NCI-H774 (cell line): ENCODE data around the gene NAT14.
A peak's percentile ranks its signal among the peaks of the same experiment; 100 is the strongest.
"Not testable (repeated sequence)": the region's sequence is repeated elsewhere in the genome, so short reads cannot be mapped to it uniquely, and the experiment has no call there.

Experiments
- DNase-seq: peaks from one replicate; lab custom pipeline; 2025; lab: John Stamatoyannopoulos, UW

The NAT14 gene

DNA sequence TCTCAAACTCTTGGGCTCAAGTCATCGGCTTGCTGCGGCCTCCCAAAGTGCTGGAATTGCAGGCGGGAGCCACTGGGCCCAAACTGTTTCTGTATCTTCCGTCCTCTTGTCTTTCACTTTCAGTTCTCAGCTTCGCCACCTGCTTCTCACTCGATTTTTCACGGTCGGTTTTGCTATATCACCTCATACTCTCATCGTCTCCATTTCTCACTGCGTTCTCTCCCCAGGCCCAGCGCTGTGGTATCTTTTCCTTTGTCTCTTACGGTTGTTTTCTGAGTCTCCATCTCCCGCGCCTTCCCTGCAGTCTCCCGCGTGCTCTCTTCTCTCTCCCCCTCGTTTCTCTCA, 18.1 kb downstream of the NAT14 start:
- DNase-seq, result no peak

DNA sequence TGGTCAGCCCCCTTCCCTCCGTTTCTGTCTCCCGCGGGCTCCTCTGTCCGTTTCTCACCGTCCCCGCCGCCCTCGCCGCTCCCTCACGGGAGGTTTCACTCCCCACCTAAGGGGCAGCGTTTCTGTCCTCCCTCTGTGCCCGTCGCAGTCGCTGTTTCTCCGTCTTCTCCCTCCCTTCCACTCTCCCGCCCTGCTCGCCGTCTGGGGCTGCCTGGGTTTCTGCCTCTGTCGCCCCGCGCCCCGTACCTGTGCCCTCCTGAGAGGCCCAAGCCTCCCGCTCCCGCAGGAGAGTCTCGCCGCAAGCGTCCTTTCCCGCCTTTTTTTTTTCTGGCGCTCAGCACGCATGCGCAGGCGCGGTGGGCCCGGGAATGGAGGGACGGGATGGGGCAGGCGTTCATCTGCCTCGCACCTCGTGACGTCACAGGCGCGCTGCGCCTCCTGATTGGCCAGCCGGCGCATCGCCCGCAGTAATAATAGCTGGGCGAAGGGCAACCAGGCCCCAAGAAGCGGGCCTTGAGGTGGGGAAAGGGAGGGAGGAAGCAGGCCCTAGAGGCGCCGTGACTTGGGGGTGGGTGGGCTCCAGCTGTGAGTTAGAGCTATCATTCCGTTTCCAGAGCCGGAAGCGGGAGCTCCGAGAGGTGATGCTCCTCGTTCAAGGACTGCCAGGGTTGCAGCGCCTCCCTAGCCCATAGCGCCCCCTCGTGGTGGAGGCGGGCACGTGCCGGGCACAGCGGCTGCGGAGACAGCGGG, 18.7 kb downstream of the NAT14 start:
- peak; percentile 92 for DNase-seq

- no peak for DNase-seq
Observed at GRCh38 chr19:55504252-55504603, 19.2 kb downstream of the NAT14 start.

DNA sequence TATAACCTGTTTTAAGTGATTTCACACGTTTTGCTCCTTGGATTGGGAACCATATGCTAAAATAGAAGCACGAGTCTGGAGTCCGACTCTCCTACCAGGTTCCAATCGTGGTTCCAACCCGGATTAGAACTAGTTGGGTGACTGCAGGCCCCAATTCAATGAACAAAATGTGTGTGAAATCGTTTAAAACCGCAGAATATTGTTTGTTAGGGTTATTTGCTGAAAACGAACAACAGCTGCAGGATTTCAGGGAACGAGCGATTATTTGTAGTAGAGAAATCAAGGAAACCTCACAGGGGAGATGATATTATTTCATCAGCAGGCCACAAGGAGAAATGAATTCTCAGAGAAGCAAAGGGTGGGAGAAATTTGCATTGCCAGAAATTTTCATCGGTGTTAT, 20.0 kb downstream of the NAT14 start:
- no peak for DNase-seq

DNA sequence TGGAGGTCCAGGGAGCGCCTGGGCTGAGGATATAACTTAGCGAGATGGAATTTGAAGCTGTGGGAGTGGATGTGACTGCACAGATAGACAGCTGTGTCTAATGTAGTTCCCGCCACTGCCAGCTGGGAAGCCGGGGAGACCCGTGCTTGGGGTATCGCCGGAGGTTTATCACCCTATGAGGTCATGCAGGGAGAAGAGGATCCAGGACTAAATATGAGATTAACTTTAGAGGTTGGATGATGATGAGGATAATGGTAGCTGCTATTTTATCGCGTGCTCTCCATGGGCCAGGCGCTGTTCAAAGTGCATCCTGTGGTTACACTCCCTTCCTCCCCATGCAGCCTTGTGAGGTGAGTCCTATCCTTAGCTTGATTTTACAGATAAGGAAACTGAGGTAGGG, 23.1 kb downstream of the NAT14 start:
- DNase-seq, result no peak

GRCh38 chr19:55516878-55517620, 32.1 kb downstream of the NAT14 start:
- DNase-seq, result peak; percentile 90

DNA sequence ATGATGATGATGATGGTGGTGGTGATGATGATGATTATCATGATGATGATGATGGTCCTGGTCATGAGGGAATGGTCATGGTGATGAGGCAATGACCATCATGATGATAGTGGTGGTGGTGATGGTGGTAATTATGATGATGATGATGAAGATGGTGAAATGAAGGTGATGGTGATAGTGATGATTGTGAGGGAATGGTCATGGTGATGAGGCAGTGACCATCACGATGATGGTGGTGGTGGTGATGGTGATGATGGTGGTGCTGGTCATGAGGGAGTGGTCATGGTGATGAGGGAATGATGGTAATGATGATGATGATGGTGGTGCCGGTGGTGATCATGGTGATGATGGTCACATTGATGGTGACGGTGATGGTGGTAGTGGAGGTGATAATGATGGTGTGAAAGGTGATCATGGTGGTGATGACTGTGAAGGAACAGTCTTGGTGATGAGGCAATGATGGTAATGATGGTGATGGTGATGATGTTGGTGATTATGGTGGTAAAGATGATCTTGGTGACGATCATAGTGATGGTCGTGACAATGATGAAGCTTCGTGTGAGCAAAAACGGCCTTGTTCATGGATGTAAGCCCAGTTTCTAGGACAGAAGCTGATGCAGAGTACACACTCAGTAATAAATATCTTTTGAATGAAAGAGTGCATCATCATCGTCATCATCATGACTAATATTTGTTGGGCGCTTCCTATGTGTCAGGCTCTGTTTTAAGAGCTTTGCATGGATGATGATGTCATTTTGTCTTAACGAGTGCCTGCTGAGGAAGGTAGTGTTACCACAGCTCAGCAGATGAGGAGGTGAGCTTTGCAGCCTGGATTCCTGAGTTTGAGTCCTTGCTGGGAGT, 34.7 kb downstream of the NAT14 start:
- no peak for DNase-seq

- DNase-seq, result no peak
Observed at GRCh38 chr19:55520691-55521292, 35.8 kb downstream of the NAT14 start.

DNA sequence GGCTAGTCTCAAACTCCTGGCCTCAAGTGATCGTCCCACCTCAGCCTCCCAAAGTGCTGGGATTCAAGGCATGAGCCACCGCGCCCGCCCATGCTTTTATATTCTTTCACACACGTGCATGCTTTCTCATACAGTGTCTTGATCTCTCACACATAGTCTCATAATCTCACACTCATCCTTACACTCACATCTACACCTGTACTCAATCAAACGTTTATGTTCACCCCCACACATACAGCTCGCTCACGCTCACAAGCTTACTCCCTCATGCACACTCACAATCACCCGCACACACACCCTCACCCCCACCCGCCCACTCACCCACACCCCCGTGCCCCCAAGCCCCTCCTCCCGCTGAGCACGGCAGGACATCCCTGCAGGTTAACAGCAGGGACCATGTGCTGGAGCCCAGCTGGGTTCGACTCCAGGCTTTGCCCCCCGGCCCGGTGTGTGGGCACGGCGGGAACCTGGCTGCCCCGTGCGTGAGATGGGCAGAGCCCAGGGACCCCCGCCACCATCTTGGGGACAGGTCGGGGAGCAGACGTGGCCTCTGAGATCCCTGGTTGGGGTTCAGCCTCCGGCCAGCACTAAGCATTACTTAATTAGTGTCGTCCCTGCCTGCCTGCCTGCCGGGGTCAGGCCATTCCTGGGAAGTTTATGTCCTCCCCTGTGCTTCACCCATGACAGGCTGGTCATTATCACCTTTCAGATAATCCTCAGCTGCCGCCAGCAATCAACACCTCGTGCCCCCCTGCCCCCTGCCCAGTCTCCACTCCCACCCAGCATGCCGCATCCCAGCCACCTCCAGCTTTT, 40.5 kb downstream of the NAT14 start:
- DNase-seq, result no peak

DNA sequence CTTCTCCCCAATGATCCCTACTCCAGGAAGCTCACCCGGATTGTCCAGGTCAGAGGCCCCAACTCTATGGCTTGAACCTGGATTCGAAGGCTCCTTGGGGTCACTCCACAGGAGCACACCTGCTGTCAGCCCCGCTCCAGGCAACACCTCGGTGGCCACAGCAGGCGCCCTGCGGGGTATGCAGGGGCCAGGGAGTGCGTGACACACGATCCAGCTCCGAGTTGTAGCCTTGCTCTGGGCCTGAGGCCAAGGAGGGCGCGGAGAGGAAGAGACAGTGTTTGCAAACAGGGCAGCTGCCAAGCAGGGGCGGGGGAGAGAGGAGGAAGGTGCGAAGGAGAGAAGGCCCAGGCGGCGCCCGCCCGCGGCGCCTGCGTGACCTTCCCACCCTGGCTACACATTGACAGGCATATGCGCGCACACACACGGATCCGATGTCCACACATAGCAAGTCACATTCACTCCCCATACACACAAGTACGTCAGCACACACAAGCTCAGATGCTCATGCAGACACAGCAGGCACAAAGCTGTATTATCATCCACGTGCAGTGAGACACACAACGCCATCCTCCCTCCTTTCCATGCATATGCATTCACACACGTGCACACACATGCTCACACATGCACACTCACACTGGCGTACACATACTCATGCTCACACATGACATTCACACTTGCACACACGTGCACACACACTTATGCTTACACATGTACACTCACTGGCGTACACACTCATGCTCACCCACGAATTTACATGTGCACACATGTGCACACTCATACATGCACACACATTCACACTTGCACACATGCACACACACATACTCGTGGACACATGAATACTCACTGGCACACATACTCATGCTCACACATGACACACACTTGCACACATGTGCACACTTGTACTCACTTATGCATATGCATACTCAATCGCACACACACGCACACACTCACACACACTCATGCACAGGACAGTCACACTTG, 41.5 kb downstream of the NAT14 start:
- DNase-seq, result peak; percentile 77

- no peak for DNase-seq
Observed at GRCh38 chr19:55527197-55528029, 42.4 kb downstream of the NAT14 start.

DNA sequence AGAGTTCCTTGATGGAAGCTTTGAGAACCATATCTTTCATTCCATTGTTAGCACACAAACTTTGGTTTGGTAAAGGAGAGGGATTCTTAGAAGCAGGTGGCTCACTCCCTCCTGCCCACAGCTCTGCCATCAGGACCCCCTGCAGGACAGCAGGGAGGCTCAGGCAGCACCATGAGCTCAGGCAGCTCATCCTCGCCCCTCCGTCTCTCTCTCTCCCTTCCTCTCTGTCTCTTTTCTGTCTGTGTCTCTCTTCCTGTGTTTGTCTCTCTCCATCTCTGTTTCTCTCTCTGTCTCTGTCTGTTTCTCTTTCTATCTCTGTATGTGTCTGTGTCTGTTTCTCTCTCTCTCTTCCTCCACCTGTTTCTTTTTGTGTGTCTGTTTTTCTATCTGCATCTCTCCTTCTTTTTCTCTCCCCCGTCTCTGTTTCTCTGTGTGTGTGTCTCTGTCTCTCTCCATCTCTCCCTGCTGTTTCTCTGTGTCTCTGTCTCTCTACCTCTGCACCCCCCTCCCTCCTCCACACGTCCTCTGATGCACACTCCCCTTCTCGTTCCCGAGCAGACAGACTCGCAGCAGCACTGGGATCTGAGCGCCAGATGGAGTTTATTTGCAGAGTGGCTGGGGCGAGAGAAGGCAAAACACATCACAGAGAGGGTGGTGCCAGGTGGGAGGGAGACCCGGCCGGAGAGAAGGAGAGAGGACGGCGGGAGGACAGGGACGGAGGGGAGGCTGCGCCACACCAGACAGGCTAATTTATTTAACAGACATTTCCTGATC, 43.2 kb downstream of the NAT14 start:
- DNase-seq, result peak; percentile 82

DNA sequence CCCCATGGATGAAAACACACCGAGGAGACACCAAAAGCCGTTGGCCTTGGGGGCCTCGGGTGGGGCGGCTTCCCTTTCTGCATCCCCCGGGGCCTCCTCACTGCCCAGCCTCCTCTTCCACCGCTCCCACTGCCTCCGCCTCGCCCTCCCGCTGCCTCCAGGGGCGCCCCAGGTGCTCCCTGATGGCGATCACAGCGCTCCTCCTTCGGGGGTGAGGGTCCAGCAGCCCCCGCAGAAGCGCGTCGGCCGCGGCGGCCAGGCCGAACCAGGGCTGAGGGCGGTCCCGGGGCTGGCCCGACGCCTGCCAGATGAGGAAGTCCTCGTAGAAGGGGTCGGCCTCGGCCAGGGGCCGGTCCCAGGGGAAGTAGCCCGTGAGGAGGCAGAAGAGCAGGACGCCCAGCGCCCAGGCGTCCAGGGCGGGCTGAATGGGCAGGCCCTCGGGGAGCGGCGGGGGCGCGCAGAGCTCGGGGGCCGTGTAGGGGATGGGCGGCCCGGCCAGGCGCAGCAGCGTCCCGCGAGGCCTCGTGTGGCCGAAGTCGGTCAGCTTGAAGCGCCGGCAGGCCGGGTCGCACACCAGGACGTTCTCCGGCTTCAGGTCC, 44.7 kb downstream of the NAT14 start:
- DNase-seq, result no peak

DNA sequence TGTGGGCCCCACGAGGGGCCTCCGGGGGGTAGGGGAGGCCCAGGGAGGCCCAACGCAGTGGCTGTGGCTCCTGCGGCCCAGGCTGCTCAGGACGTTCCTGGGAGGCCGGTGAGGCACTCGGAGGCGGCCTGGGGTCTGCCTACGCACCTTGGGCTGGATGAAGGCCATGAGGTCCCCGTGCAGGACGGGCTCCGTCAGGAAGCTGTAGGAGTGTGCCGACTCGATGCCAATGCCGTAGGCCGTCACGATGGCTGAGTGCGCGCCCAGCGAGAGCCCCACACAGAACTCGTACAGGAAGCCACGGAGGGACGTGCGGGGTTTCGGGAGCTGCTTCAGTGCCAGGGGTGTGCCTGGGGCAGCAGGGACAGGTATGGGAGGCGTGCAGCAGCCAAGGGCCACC, 46.0 kb downstream of the NAT14 start:
- no peak for DNase-seq

GRCh38 chr19:55534280-55534679, 49.3 kb downstream of the NAT14 start:
- DNase-seq, result not testable (repeated sequence)

- no peak for DNase-seq
Observed at GRCh38 chr19:55535173-55535964, 50.4 kb downstream of the NAT14 start.

GRCh38 chr19:55535965-55536350, 51.0 kb downstream of the NAT14 start:
- no peak for DNase-seq
